Posterior vena cava (tissue), 2 donors: ENCODE measurements around the gene TTC14. TPM values are rescaled to one million over a fixed set of nuclear protein-coding genes. Genes with fewer than 3 reads are reported as not detected.
"Not testable (repeated sequence)": the region's sequence is repeated elsewhere in the genome, so short reads cannot be mapped to it uniquely, and the experiment has no call there.

ENCODE experiments used
- DNase-seq: peaks from one replicate; pipeline ENCODE4 v3.0.0-alpha.2; 2020; ENCODE audit warnings: low spot score
- intact Hi-C, 2 donors: fragments of 100-400 bp; cut with DNase I; formaldehyde crosslinking; loops; one replicate each; pipeline versions ENCODE4 v1.14.1 to v1.14.2; 2022 to 2023
- total RNA-seq, 2 donors: library from RNA; stranded (reverse); fragmentation: NEBNext Ultra II Directional; extraction: Animal tissue kit (Norgen Biotek cat#: 25700); gene quantifications; one replicate each; pipeline ENCODE4 v1.2.1, GENCODE V29; 2021
- donor health status: DM: yes; HTN: yes; CAD: no.
- donor health status: DM: yes; HTN: yes; CAD: no.

The TTC14 gene
- total RNA-seq, 2 donors from 2014 or later = 42.9 to 43.3 TPM

DNA sequence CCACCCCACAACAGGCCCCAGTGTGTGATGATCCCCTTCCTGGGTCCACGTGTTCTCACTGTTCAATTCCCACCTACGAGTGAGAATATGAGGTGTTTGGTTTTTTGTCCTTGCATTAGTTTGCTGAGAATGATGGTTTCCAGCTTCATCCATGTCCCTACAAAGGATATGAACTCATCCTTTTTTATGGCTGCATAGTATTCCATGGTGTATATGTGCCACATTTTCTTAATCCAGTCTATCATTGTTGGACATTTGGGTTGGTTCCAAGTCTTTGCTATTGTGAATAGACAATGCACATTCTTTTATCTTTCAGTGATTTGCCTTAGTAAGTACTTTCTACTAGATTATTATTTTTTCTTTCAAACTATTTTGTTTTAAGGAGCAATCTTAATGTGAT is 16.6 kb downstream of the TTC14 start:
- DNase-seq, intact Hi-C loops: not testable (repeated sequence)

- DNase-seq = no peak
- intact Hi-C loops = no loop called here
Measured at GRCh38 chr3:180619723-180620122, 17.8 kb downstream of the TTC14 start.

DNA sequence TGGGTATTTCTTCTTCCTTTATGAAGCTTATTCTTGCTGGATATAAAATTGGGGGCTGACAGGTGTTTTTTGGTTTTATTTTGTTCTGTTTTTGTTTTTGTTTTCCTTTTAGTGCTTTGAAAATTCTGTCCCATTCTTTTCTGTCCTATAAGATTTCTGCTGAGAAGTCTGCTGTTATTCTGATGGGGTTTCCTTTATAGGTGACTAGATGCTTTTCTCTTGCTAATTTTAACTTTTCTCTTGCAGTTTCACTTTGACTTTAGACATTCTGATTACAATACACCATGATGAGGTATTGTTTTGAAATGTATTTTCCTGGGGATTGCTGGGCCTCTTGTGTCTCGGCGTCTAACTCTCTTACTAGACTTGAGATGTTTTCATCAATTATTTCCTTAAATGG is 22.8 kb downstream of the TTC14 start:
- DNase-seq = no peak
- intact Hi-C loops = loop anchor here in 1 of 2 donors (5.0 kb wide), 1 partner anchor 642 kb away; no protein-coding TSS in a partner anchor

GRCh38 chr3:180626844-180627243 is 24.9 kb downstream of the TTC14 start:
- intact Hi-C loops = loop anchor here in 1 of 2 donors (5.0 kb wide), 1 partner anchor 645 kb away; no protein-coding TSS in a partner anchor
- no peak for DNase-seq

DNA sequence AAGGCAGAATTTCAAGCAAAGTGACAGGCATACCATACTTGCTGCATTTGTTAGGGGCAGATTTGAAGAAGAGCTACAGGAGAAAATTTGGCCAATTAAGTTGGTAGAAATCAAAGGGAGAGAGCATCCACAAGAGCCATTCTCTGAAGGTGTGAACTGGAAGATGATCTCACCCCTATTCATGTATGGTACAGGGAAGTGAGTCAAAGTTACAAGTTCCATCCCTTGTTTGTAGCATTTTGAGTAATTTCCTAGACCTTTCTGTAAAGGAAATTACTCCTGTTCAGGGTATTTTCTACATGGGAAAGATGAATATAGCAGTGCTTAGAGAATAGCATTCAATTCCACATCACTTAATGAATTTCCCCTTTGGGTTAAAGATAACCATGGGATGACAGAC is 28.4 kb downstream of the TTC14 start:
- DNase-seq = no peak
- intact Hi-C loops = no loop called here

DNA sequence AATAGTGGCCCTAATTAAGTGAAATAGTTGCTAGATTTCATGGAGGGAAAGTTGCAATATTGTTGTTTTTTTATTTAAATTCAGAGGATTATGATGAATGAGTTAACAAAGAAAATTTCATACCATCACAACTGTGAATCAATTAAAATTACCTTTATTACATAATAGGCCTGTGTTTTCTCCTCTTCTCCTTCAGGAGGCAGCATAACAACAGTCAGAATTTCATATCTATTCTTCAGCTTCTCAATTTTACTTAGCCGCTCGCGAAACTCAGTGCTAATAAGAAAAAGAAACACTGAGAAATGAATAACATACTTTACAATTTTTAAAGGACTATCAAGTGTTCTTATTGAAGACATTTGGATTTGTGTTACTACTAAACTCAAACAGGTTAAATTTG is 29.4 kb downstream of the TTC14 start:
- intact Hi-C loops = no loop called here
- no peak for DNase-seq

DNA sequence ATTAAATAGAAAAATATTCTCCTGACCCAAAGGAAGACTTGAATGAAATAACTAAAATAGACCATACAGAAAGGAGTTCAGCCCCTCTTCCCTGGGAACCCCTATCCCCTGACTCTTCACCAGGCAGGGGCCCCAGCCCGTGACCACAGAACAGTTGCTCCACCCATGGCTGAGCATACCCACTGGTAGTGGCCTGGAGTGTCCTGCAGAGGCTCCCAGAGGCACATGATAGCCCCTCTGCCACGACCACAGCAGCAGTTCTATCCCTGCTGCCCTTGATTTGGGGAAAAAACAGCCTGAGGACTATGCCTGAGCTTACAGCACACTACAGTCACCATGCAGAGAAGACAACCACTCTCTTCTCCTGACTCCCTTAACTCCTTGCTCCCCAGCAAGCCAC is 31.8 kb downstream of the TTC14 start:
- DNase-seq = no peak
- intact Hi-C loops = no loop called here

- DNase-seq = no peak
- intact Hi-C loops = no loop called here
Measured at GRCh38 chr3:180640987-180641386, 39.0 kb downstream of the TTC14 start.

- DNase-seq = no peak
- intact Hi-C loops = no loop called here
Measured at GRCh38 chr3:180646187-180646790, 44.3 kb downstream of the TTC14 start.

GRCh38 chr3:180656406-180656805 is 54.4 kb downstream of the TTC14 start:
- intact Hi-C loops = no loop called here
- DNase-seq = no peak

DNA sequence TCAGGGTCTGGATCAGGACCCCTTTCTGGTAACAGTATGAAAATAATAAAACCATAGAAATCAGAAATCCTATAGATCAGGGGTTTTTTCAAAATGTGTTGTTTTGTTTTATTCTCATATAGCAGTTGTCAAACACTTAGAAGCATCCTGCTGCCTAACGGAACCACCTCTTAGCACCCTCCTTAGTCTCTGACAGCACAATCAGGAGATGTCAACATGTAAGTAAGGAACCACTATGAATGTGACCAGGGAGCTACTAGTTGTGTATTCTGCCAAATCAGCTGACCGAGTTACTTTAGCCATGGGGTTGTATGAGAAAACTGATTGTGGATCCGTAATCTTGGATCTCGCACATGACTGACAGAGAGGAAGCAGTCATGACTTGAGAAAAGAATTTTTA is 55.1 kb downstream of the TTC14 start:
- intact Hi-C loops = no loop called here

More for the DNA sequence above, 55.1 kb downstream of the TTC14 start:
- DNase-seq = no peak

Other genes starting within 250 kb of the TTC14 start
- gene CCDC39, start 77.3 kb downstream of the TTC14 start, total RNA-seq = under 1 TPM; 0.65 to 0.90 TPM